Peyer's patch (tissue), 4 donors: ENCODE measurements around the gene VENTX. TPM values are rescaled to one million over a fixed set of nuclear protein-coding genes. Genes with fewer than 3 reads are reported as not detected.

Experiments used
- DNase-seq, 3 donors: peaks; one replicate each; pipeline ENCODE4 v3.0.0-alpha.2; 2017 to 2019
- H3K27ac ChIP-seq, 4 donors: fragments of 200-600 bp; sonication (generic); one replicate each; pipeline ENCODE4 v1.5.1; 2016 to 2019
- H3K27me3 ChIP-seq, 2 donors: fragments of 200-600 bp; sonication (generic); one replicate each; pipeline ENCODE4 v1.5.1; 2019
- H3K36me3 ChIP-seq, 3 donors: fragments of 200-600 bp; sonication (generic); one replicate each; pipeline ENCODE4 v1.5.1; 2016 to 2019
- H3K4me1 ChIP-seq, 4 donors: fragments of 200-600 bp; sonication (generic); one replicate each; pipeline ENCODE4 v1.5.1; 2016 to 2019
- H3K4me3 ChIP-seq, 4 donors: fragments of 200-600 bp; sonication (generic); 1 replicate in 3 of 4; 2 replicates in 1 of 4; pipeline ENCODE4 v1.5.1; 2016 to 2019; ENCODE audit warnings: mild to moderate bottlenecking in 1 of 4
- H3K9me3 ChIP-seq, 4 donors: fragments of 200-600 bp; sonication (generic); one replicate each; pipeline ENCODE4 v1.5.1; 2016 to 2019; ENCODE audit warnings: mild to moderate bottlenecking in 1 of 4
- CTCF ChIP-seq, 6 experiments: fragments of 450-650 bp in 4 of 6; fragments of 200-600 bp in 2 of 6; sonication (generic) in 1 of 6; IDR thresholded peaks; one replicate each; pipeline ENCODE4 v1.5.1; 2017 to 2019; ENCODE audit warnings: antibody characterized with exemption in 6 of 6, mild to moderate bottlenecking in 3 of 6, moderate library complexity in 1 of 6
- POLR2A ChIP-seq, 2 donors: fragments of 450-650 bp; IDR thresholded peaks; one replicate each; pipeline ENCODE4 v1.5.1; 2017; ENCODE audit warnings: antibody characterized with exemption in 2 of 2, mild to moderate bottlenecking in 2 of 2, moderate library complexity in 2 of 2
- total RNA-seq, 4 donors: library from RNA; depleted of rRNA; stranded (reverse); fragments of >200 nt; gene quantifications; one replicate each; pipeline ENCODE4 v1.1.0, GENCODE V29; 2016

Gene VENTX
- total RNA-seq, 4 donors from 2014 or later = 0.54 TPM; not detected in 3

- Histone ChIP-seq H3K4me3 (no peak overlapping the region), H3K9me3 (no peaks in the 10 kb centered on the region), H3K36me3 (no peaks in the 10 kb centered on the region), H3K27me3 (no peaks in the 10 kb centered on the region), H3K4me1 (no peaks in the 10 kb centered on the region), H3K27ac (no peak overlapping the region)
- TF ChIP-seq POLR2A (IDR thresholded peaks at IDR 0.05) (no peak), CTCF (IDR thresholded peaks at IDR 0.05) (no peak)
- DNase-seq = no peak
These were observed 37.6 kb upstream of the VENTX start for GRCh38 chr10:133199992-133200611.

GRCh38 chr10:133200621-133201031, 37.0 kb upstream of the VENTX start:
- H3K27ac ChIP-seq = no peak overlapping the region
- no peaks in the 10 kb centered on the region for H3K36me3 ChIP-seq
- H3K9me3 ChIP-seq = no peaks in the 10 kb centered on the region
- no peak overlapping the region for H3K4me3 ChIP-seq
- TF ChIP-seq CTCF (IDR thresholded peaks at IDR 0.05) (no peak), POLR2A (IDR thresholded peaks at IDR 0.05) (no peak)
- DNase-seq = no peak
- no peaks in the 10 kb centered on the region for H3K4me1 ChIP-seq
- H3K27me3 ChIP-seq = no peaks in the 10 kb centered on the region

GRCh38 chr10:133201151-133201947, 36.3 kb upstream of the VENTX start:
- DNase-seq = no peak
- Histone ChIP-seq H3K9me3 (no peaks in the 10 kb centered on the region), H3K27ac (no peak overlapping the region), H3K36me3 (no peaks in the 10 kb centered on the region), H3K4me1 (no peaks in the 10 kb centered on the region), H3K27me3 (no peaks in the 10 kb centered on the region), H3K4me3 (no peak overlapping the region)
- TF ChIP-seq POLR2A (IDR thresholded peaks at IDR 0.05) (no peak), CTCF (IDR thresholded peaks at IDR 0.05) (no peak)

- H3K27ac ChIP-seq = no peak overlapping the region
- no peaks in the 10 kb centered on the region for H3K27me3 ChIP-seq
- no peak for DNase-seq
- H3K4me1 ChIP-seq = no peaks in the 10 kb centered on the region
- no peaks in the 10 kb centered on the region for H3K9me3 ChIP-seq
- no peak overlapping the region for H3K4me3 ChIP-seq
- no peak for TF ChIP-seq POLR2A (IDR thresholded peaks at IDR 0.05)
- no peak for TF ChIP-seq CTCF (IDR thresholded peaks at IDR 0.05)
- H3K36me3 ChIP-seq = no peaks in the 10 kb centered on the region
These were observed 35.5 kb upstream of the VENTX start for GRCh38 chr10:133201948-133202725.

- no peak for DNase-seq
- no peaks in the 10 kb centered on the region for H3K27me3 ChIP-seq
- TF ChIP-seq CTCF (IDR thresholded peaks at IDR 0.05) = no peak
- no peak for TF ChIP-seq POLR2A (IDR thresholded peaks at IDR 0.05)
- no peaks in the 10 kb centered on the region for H3K4me1 ChIP-seq
- no peak overlapping the region for H3K4me3 ChIP-seq
- H3K27ac ChIP-seq = no peak overlapping the region
- H3K36me3 ChIP-seq = no peaks in the 10 kb centered on the region
- H3K9me3 ChIP-seq = no peaks in the 10 kb centered on the region
These were observed 34.6 kb upstream of the VENTX start for GRCh38 chr10:133202778-133203651.
